ENCODE results near the gene ERMAP.

ERMAP gene

GRCh38 chr1:42873670-42874069 lies 56.7 kb downstream of the ERMAP start:
- H3K4me3 ChIP-seq (ENCODE audit: low read length): no peak overlapping the region
- TF ChIP-seq CTCF (conservative IDR thresholded peaks at IDR 0.05; ENCODE audit: low read length): no peak
- no peak for DNase-seq (ENCODE audit: low read depth)

- no peak for TF ChIP-seq CTCF (conservative IDR thresholded peaks at IDR 0.05; ENCODE audit: low read length)
- DNase-seq (ENCODE audit: low read depth): no peak
Observed at GRCh38 chr1:42876009-42876408, 59.1 kb downstream of the ERMAP start.

GRCh38 chr1:42877380-42877779 lies 60.5 kb downstream of the ERMAP start:
- no peak overlapping the region for H3K4me3 ChIP-seq (ENCODE audit: low read length)
- no peak for TF ChIP-seq CTCF (conservative IDR thresholded peaks at IDR 0.05; ENCODE audit: low read length)
- DNase-seq (ENCODE audit: low read depth): no peak

More at GRCh38 chr1:42876009-42876408, 59.1 kb downstream of the ERMAP start:
- no peak overlapping the region for H3K4me3 ChIP-seq (ENCODE audit: low read length)

GRCh38 chr1:42880384-42880783 lies 63.5 kb downstream of the ERMAP start:
- TF ChIP-seq CTCF (conservative IDR thresholded peaks at IDR 0.05; ENCODE audit: low read length): no peak
- no peak overlapping the region for H3K4me3 ChIP-seq (ENCODE audit: low read length)
- no peak for DNase-seq (ENCODE audit: low read depth)

GRCh38 chr1:42886046-42886739 lies 69.3 kb downstream of the ERMAP start:
- DNase-seq (ENCODE audit: low read depth): no peak
- no peak for TF ChIP-seq CTCF (conservative IDR thresholded peaks at IDR 0.05; ENCODE audit: low read length)
- H3K4me3 ChIP-seq (ENCODE audit: low read length): no peak overlapping the region

- H3K4me3 ChIP-seq (ENCODE audit: low read length): no peak overlapping the region
- TF ChIP-seq CTCF (conservative IDR thresholded peaks at IDR 0.05; ENCODE audit: low read length): no peak
- DNase-seq (ENCODE audit: low read depth): no peak
Observed at GRCh38 chr1:42886800-42887199, 69.9 kb downstream of the ERMAP start.

- no peak for TF ChIP-seq CTCF (conservative IDR thresholded peaks at IDR 0.05; ENCODE audit: low read length)
- no peak overlapping the region for H3K4me3 ChIP-seq (ENCODE audit: low read length)
- no peak for DNase-seq (ENCODE audit: low read depth)
Observed at GRCh38 chr1:42887366-42887765, 70.4 kb downstream of the ERMAP start.
